CD14-positive monocyte (primary cell): ENCODE results near the gene ZNF598. TPM values are rescaled to one million over a fixed set of nuclear protein-coding genes. Genes with fewer than 3 reads are reported as not detected.

ENCODE experiments used
- DNase-seq, 3 donors: peaks; one replicate each; pipeline ENCODE4 v3.0.0-alpha.2; 2011 to 2022
- H2AFZ ChIP-seq: 2 replicates; pipeline ENCODE4 v1.6.0; 2012; ENCODE audit warnings: mild to moderate bottlenecking, low read depth, low read length, inconsistent platforms; ENCODE audit not compliant: insufficient read depth, poor library complexity, severe bottlenecking
- H3K27ac ChIP-seq, 2 donors: 1 replicate in 1 of 2; 2 replicates in 1 of 2; pipeline ENCODE4 v1.5.1; 2012 to 2013; ENCODE audit warnings: low read length in 2 of 2, control low read depth in 1 of 2, inconsistent platforms in 1 of 2, low read depth in 1 of 2, mild to moderate bottlenecking in 1 of 2
- H3K27me3 ChIP-seq, 2 donors: one replicate each; pipeline versions ENCODE4 v1.6.0 to v1.6.1; 2011 to 2013; ENCODE audit warnings: low read length in 2 of 2; ENCODE audit not compliant: control insufficient read depth in 2 of 2, insufficient read depth in 2 of 2
- H3K36me3 ChIP-seq, 2 donors: replicated peaks in 1 of 2; 1 replicate in 1 of 2; 2 replicates in 1 of 2; pipeline versions ENCODE4 v1.5.1 to v1.6.1; 2012 to 2013; ENCODE audit warnings: low read length in 2 of 2, control low read depth in 1 of 2, inconsistent platforms in 1 of 2, mild to moderate bottlenecking in 1 of 2; ENCODE audit not compliant: insufficient read depth in 2 of 2, control insufficient read depth in 1 of 2
- H3K4me1 ChIP-seq, 2 donors: 1 replicate in 1 of 2; 2 replicates in 1 of 2; pipeline versions ENCODE4 v1.5.1 to v1.6.1; 2012 to 2013; ENCODE audit warnings: low read length in 2 of 2, control low read depth in 1 of 2, inconsistent platforms in 1 of 2, mild to moderate bottlenecking in 1 of 2, moderate library complexity in 1 of 2; ENCODE audit not compliant: insufficient read depth in 2 of 2, control insufficient read depth in 1 of 2
- H3K4me2 ChIP-seq: replicated peaks from 2 replicates; pipeline ENCODE3; 2012; ENCODE audit warnings: low read length, moderate library complexity, mild to moderate bottlenecking; ENCODE audit not compliant: poor library complexity, severe bottlenecking; ENCODE audit errors: extremely low read depth
- H3K4me3 ChIP-seq, 3 experiments: fragments of 200-600 bp in 1 of 3; sonication (generic) in 1 of 3; replicated peaks in 1 of 3; 1 replicate in 2 of 3; 2 replicates in 1 of 3; pipeline ENCODE4 v1.5.1; 2011 to 2013; ENCODE audit warnings: low read length in 3 of 3, mild to moderate bottlenecking in 3 of 3, control low read depth in 2 of 3, low read depth in 2 of 3, inconsistent platforms in 1 of 3, moderate library complexity in 1 of 3
- H3K79me2 ChIP-seq: 2 replicates; pipeline ENCODE4 v1.6.0; 2012; ENCODE audit warnings: mild to moderate bottlenecking, control low read depth, inconsistent platforms, low read length, moderate library complexity; ENCODE audit not compliant: insufficient read depth
- H3K9ac ChIP-seq: 2 replicates; pipeline ENCODE4 v1.6.0; 2017; ENCODE audit warnings: low read length, mild to moderate bottlenecking; ENCODE audit not compliant: insufficient read depth, poor library complexity, severe bottlenecking
- H3K9me3 ChIP-seq, 2 donors: replicated peaks in 1 of 2; 1 replicate in 1 of 2; 2 replicates in 1 of 2; pipeline versions ENCODE4 v1.5.1 to v1.6.1; 2012 to 2013; ENCODE audit warnings: low read length in 2 of 2, control low read depth in 1 of 2; ENCODE audit not compliant: control insufficient read depth in 1 of 2, insufficient read depth in 1 of 2
- H4K20me1 ChIP-seq: 2 replicates; pipeline ENCODE4 v1.6.0; 2012; ENCODE audit warnings: mild to moderate bottlenecking, low read length, control low read depth, moderate library complexity; ENCODE audit not compliant: insufficient read depth
- H3K27ac Mint-ChIP-seq, 7 donors: one replicate each; pipeline ENCODE4 v1.8.0; 2020; ENCODE audit warnings: mild to moderate bottlenecking in 7 of 7, mixed read lengths in 7 of 7, moderate library complexity in 6 of 7, inconsistent platforms in 2 of 7
- H3K27me3 Mint-ChIP-seq, 3 donors: one replicate each; pipeline ENCODE4 v1.8.0; 2021 to 2022; ENCODE audit warnings: low read depth in 3 of 3, mild to moderate bottlenecking in 3 of 3, mixed read lengths in 3 of 3, moderate library complexity in 3 of 3, inconsistent platforms in 1 of 3
- H3K36me3 Mint-ChIP-seq, 2 donors: one replicate each; pipeline ENCODE4 v1.8.0; 2020; ENCODE audit warnings: mixed read lengths in 2 of 2, inconsistent platforms in 1 of 2, mild to moderate bottlenecking in 1 of 2
- H3K4me1 Mint-ChIP-seq: one replicate; pipeline ENCODE4 v1.8.0; 2020; ENCODE audit warnings: mild to moderate bottlenecking, mixed read lengths
- H3K4me3 Mint-ChIP-seq, 2 donors: one replicate each; pipeline ENCODE4 v1.8.0; 2020; ENCODE audit warnings: mild to moderate bottlenecking in 2 of 2, mixed read lengths in 2 of 2, moderate library complexity in 1 of 2
- H3K9me3 Mint-ChIP-seq, 7 donors: one replicate each; pipeline ENCODE4 v1.8.0; 2020 to 2022; ENCODE audit warnings: mixed read lengths in 7 of 7, mild to moderate bottlenecking in 6 of 7, moderate library complexity in 6 of 7, inconsistent platforms in 2 of 7
- WGBS: methylation state at CpG from one replicate; pipeline ENCODE4 v1.1.5; 2013; ENCODE audit warnings: missing lambda C conversion rate; ENCODE audit not compliant: insufficient coverage; 5-methylcytosine and 5-hydroxymethylcytosine counted together
- intact Hi-C, 2 donors: fragments of 100-400 bp; cut with micrococcal nuclease; formaldehyde crosslinking; loops; one replicate each; pipeline versions ENCODE4 v1.15.0 to v1.15.1; 2023
- polyA plus RNA-seq, 3 donors: library from polyadenylated mRNA; depleted of rRNA in 1 of 3; unstranded in 2 of 3; stranded (reverse) in 1 of 3; fragments of 300-500 nt in 2 of 3; fragments of >200 nt in 1 of 3; fragmentation: Illumina TruSeq in 2 of 3; gene quantifications; 1 replicate in 2 of 3; 2 replicates in 1 of 3; pipeline ENCODE4 v1.2.3, GENCODE V29; 2012 to 2021
- TF ChIP-seq, protein P1 (sequence below): fragments of 200-600 bp; IDR thresholded peaks from one replicate; pipeline ENCODE4 v1.8.0; 2022; ENCODE audit warnings: antibody characterized with exemption, mild to moderate bottlenecking

Gene ZNF598
- polyA plus RNA-seq, 3 donors = 1.4 to 42.1 (median 1.5) TPM

DNA sequence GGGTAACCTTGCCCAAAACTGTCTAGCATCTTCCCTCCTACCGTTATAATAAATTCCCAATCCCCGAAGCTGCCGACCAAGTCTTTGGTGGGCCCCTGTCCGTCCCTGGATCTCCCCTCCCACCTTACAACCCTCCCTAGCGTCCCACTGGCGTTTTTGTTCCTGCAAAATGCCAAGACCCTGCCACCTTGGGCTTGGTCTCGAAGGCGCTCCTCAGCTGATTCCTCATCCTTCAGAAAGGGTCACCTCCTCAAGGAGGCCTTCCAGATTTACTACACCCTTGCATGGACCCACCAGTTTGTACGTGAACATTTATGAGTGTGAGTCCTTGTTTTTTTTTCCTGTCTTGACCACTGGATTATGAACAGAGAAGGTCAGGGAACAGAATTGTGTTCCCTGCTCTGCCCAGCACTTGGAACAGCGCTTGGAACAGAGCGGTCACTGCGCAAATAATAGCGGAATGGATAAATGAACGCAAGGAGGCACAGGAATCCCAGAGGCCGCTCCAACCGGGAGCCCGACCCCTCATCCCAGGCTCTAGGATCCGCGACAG lies 26.6 kb downstream of the ZNF598 start:
- Mint-ChIP-seq H3K9me3 (peaks cover 0 to 12% (median 5%) of the 10 kb centered on the region in 7 donors), H3K27me3 (peaks cover 50 to 63% (median 52%) of the 10 kb centered on the region in 3 donors), H3K27ac (peak overlapping the region in 3 of 7 donors; percentile 76 to 88 (median 83)), H3K4me3 (peak overlapping the region; percentile 75 to 89), H3K36me3 (peaks cover 30 to 39% of the 10 kb centered on the region in 2 donors), H3K4me1 (peaks cover 18% of the 10 kb centered on the region)
- H3K4me2 ChIP-seq = peak overlapping the region; percentile 99
- peak overlapping the region; percentile 90 for H2AFZ ChIP-seq
- peak overlapping the region; percentile 74 for H3K9ac ChIP-seq
- intact Hi-C loops = no loop called here
- 23% methylated on average over 17 of the region's 19 CpGs for WGBS
- peaks cover 18 to 25% of the 10 kb centered on the region in 2 donors for H3K36me3 ChIP-seq
- peak overlapping the region; percentile 1 to 87 (median 10) for H3K4me3 ChIP-seq
- DNase-seq = no peak
- peaks cover 30 to 50% of the 10 kb centered on the region in 2 donors for H3K27me3 ChIP-seq
- H3K4me1 ChIP-seq = peaks cover 20 to 28% of the 10 kb centered on the region in 2 donors
- peaks cover 8% of the 10 kb centered on the region for H4K20me1 ChIP-seq
- H3K9me3 ChIP-seq = peaks cover 0 to 17% of the 10 kb centered on the region in 2 donors
- H3K79me2 ChIP-seq = no peaks in the 10 kb centered on the region
- peak overlapping the region in 1 of 2 donors; percentile 73 for H3K27ac ChIP-seq
- TF ChIP-seq, protein P1, sequence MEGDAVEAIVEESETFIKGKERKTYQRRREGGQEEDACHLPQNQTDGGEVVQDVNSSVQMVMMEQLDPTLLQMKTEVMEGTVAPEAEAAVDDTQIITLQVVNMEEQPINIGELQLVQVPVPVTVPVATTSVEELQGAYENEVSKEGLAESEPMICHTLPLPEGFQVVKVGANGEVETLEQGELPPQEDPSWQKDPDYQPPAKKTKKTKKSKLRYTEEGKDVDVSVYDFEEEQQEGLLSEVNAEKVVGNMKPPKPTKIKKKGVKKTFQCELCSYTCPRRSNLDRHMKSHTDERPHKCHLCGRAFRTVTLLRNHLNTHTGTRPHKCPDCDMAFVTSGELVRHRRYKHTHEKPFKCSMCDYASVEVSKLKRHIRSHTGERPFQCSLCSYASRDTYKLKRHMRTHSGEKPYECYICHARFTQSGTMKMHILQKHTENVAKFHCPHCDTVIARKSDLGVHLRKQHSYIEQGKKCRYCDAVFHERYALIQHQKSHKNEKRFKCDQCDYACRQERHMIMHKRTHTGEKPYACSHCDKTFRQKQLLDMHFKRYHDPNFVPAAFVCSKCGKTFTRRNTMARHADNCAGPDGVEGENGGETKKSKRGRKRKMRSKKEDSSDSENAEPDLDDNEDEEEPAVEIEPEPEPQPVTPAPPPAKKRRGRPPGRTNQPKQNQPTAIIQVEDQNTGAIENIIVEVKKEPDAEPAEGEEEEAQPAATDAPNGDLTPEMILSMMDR = no peak

DNA sequence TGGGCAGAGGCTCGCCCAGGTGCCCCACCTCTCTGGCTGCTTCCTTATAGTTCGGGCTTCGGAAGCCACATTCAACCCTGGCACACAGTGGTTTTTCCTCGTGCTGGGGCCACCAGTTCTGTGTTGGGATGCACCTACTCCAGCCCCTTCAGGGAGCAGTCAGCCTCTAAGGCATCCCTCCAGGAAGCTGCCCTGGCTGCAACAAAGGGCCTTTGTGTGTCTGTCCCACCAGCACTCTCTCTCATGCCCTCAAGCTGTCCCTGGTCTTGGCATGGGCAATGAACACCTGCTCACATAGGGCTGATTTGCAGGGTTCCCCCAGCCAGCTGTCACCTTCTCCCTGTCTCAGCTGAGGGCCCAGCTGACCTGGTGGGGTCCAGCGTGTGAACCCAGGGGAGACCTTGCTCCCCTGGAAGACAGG lies 27.6 kb downstream of the ZNF598 start:
- peaks cover 20 to 28% of the 10 kb centered on the region in 2 donors for H3K4me1 ChIP-seq
- no peak overlapping the region for H2AFZ ChIP-seq
- intact Hi-C loops = no loop called here
- peak overlapping the region in 1 of 2 donors; percentile 89 for H3K4me3 Mint-ChIP-seq
- no peak overlapping the region for H3K27ac Mint-ChIP-seq
- TF ChIP-seq, protein P1 = no peak
- no peak for DNase-seq
- peaks cover 30 to 48% of the 10 kb centered on the region in 2 donors for H3K27me3 ChIP-seq
- peaks cover 18% of the 10 kb centered on the region for H3K4me1 Mint-ChIP-seq
- 62% methylated on average over 4 of the region's 5 CpGs for WGBS
- peaks cover 8% of the 10 kb centered on the region for H4K20me1 ChIP-seq
- peaks cover 27 to 35% of the 10 kb centered on the region in 2 donors for H3K36me3 ChIP-seq
- no peak overlapping the region for H3K4me3 ChIP-seq
- peaks cover 0 to 17% of the 10 kb centered on the region in 2 donors for H3K9me3 ChIP-seq
- no peak overlapping the region for H3K4me2 ChIP-seq
- H3K36me3 Mint-ChIP-seq = peaks cover 35 to 43% of the 10 kb centered on the region in 2 donors
- H3K27ac ChIP-seq = no peak overlapping the region
- H3K9ac ChIP-seq = no peak overlapping the region
- peaks cover 46 to 63% (median 49%) of the 10 kb centered on the region in 3 donors for H3K27me3 Mint-ChIP-seq
- H3K79me2 ChIP-seq = no peaks in the 10 kb centered on the region
- H3K9me3 Mint-ChIP-seq = peaks cover 0 to 12% (median 5%) of the 10 kb centered on the region in 7 donors
